A549 (cell line): Measurements from ENCODE around the gene GAK. TPM values are rescaled to one million over a fixed set of nuclear protein-coding genes. Genes with fewer than 3 reads are reported as not detected.

Source experiments
- ATAC-seq, 2 experiments: fragments of 200-7000 bp in 1 of 2; fragments of >200 bp in 1 of 2; cut with Nextera tagmentation in 1 of 2; cut with Tn5 transposase in 1 of 2; 3 replicates each; pipeline versions ENCODE4 v1.8.0 to v1.9.1; 2018 to 2020; ENCODE audit warnings: mild to moderate bottlenecking in 1 of 2, moderate library complexity in 1 of 2
- CTCF ChIA-PET: fragments of 300-600 bp; sonication (Branson Sonifier 250); formaldehyde crosslinking; extraction: SDS; loops from one replicate; lab custom pipeline; 2021; ENCODE audit warnings: antibody characterized with exemption, inconsistent platforms; lab: Yijun Ruan, JAX
- POLR2A ChIA-PET: fragments of 350-600 bp; formaldehyde crosslinking; extraction: SDS; loops from one replicate; lab custom pipeline; 2021; ENCODE audit warnings: antibody characterized with exemption, inconsistent platforms; lab: Yijun Ruan, JAX
- DNase-seq, 2 experiments: peaks; one replicate each; pipeline versions ENCODE4 v3.0.0 to v3.0.0-alpha.2; 2011 to 2016; ENCODE audit warnings: low read depth in 1 of 2, low spot score in 1 of 2
- FAIRE-seq: peaks from 2 replicates; lab custom pipeline; 2011; peaks lifted over from hg19 to GRCh38; lab: Jason Lieb, UNC
- H3K27ac ChIP-seq, 2 experiments: fragments of >200 bp; sonication (Bioruptor Twin); formaldehyde crosslinking; 3 replicates each; pipeline ENCODE4 v1.5.1; 2016 to 2017
- H3K4me1 ChIP-seq: fragments of >200 bp; sonication (Bioruptor Twin); formaldehyde crosslinking; 3 replicates; pipeline ENCODE4 v1.6.1; 2016
- H3K4me2 ChIP-seq: fragments of >200 bp; sonication (Bioruptor Twin); formaldehyde crosslinking; 3 replicates; pipeline ENCODE4 v1.6.1; 2016
- H3K4me3 ChIP-seq: fragments of >200 bp; sonication (Bioruptor Twin); formaldehyde crosslinking; 3 replicates; pipeline ENCODE4 v1.5.1; 2016
- H3K9me3 ChIP-seq: fragments of >200 bp; sonication (Bioruptor Twin); formaldehyde crosslinking; 3 replicates; pipeline ENCODE4 v1.6.1; 2016
- CBX2 ChIP-seq: fragments of 200-600 bp; sonication (generic); IDR thresholded peaks from 2 replicates; pipeline ENCODE4 v1.6.1; 2016; ENCODE audit warnings: low read depth, mild to moderate bottlenecking, borderline replicate concordance
- CBX8 ChIP-seq: fragments of 200-600 bp; sonication (generic); IDR thresholded peaks from 2 replicates; pipeline ENCODE4 v1.6.1; 2016
- FOSL2 ChIP-seq, 2 experiments: fragments of 450-650 bp in 1 of 2; fragments of >200 bp in 1 of 2; sonication (Bioruptor Twin) in 1 of 2; formaldehyde crosslinking; IDR thresholded peaks; 2 replicates each; pipeline versions ENCODE4 v1.5.0 to v1.6.1; 2016 to 2020; ENCODE audit warnings: mild to moderate bottlenecking in 1 of 2, moderate library complexity in 1 of 2
- FOXS1 ChIP-seq: fragments of 250-450 bp; sonication (Bioruptor Pico); IDR thresholded peaks from 2 replicates; pipeline ENCODE4 v1.5.0; 2020; ENCODE audit warnings: mild to moderate bottlenecking, moderate library complexity
- HDAC2 ChIP-seq: fragments of 200-600 bp; sonication (generic); IDR thresholded peaks from 2 replicates; pipeline ENCODE4 v1.6.1; 2016
- HOXA7 ChIP-seq: fragments of 250-450 bp; sonication (Bioruptor Pico); IDR thresholded peaks from 2 replicates; pipeline ENCODE4 v1.5.0; 2020; ENCODE audit warnings: mild to moderate bottlenecking, moderate library complexity
- HOXB13 ChIP-seq: fragments of 250-450 bp; sonication (Bioruptor Pico); IDR thresholded peaks from 2 replicates; pipeline ENCODE4 v1.5.0; 2020; ENCODE audit warnings: low read depth, mild to moderate bottlenecking, moderate library complexity
- JUN ChIP-seq, 2 experiments: fragments of >200 bp; sonication (Bioruptor Twin); formaldehyde crosslinking; IDR thresholded peaks; 2 replicates in 1 of 2; 3 replicates in 1 of 2; pipeline ENCODE4 v1.6.1; 2016 to 2017
- KDM5A ChIP-seq: fragments of 200-600 bp; sonication (generic); IDR thresholded peaks from 2 replicates; pipeline ENCODE4 v1.6.1; 2016; ENCODE audit warnings: antibody characterized with exemption, mild to moderate bottlenecking
- MAFK ChIP-seq: fragments of 450-650 bp; IDR thresholded peaks from 2 replicates; pipeline ENCODE4 v1.6.1; 2014; ENCODE audit not compliant: partially characterized antibody
- MAZ ChIP-seq: fragments of 150-350 bp; IDR thresholded peaks from 2 replicates; pipeline ENCODE4 v1.6.1; 2014; ENCODE audit warnings: antibody characterized with exemption, low read depth, low read length, borderline replicate concordance
- NPAS2 ChIP-seq: fragments of 250-450 bp; sonication (Bioruptor Pico); IDR thresholded peaks from 2 replicates; pipeline ENCODE4 v1.8.0; 2022; ENCODE audit warnings: mild to moderate bottlenecking, moderate library complexity, borderline replicate concordance
- PHF8 ChIP-seq: fragments of 200-600 bp; sonication (generic); IDR thresholded peaks from 2 replicates; pipeline ENCODE4 v1.6.1; 2016; ENCODE audit warnings: low read depth, mild to moderate bottlenecking, antibody characterized with exemption, moderate library complexity, borderline replicate concordance
- POLR2AphosphoS2 ChIP-seq: conservative IDR thresholded peaks from 2 replicates; pipeline ENCODE4 v1.6.1; 2012; ENCODE audit warnings: low read length, improper control_type of control experiment, inconsistent platforms
- RCOR1 ChIP-seq: fragments of 150-350 bp; IDR thresholded peaks from 2 replicates; pipeline ENCODE4 v1.6.1; 2014; ENCODE audit warnings: antibody characterized with exemption, low read length, low read depth
- SMC3 ChIP-seq: fragments of >200 bp; sonication (Bioruptor Twin); formaldehyde crosslinking; IDR thresholded peaks from 3 replicates; pipeline ENCODE4 v1.6.1; 2018; ENCODE audit warnings: inconsistent platforms
- TFCP2L1 ChIP-seq: fragments of 250-450 bp; sonication (Bioruptor Pico); IDR thresholded peaks from 2 replicates; pipeline ENCODE4 v1.5.0; 2021; ENCODE audit warnings: mild to moderate bottlenecking
- ZC3H11A ChIP-seq: fragments of 450-650 bp; IDR thresholded peaks from 2 replicates; pipeline ENCODE4 v1.6.1; 2014; ENCODE audit warnings: antibody characterized with exemption, mild to moderate bottlenecking
- ZFP36 ChIP-seq: fragments of 450-650 bp; IDR thresholded peaks from 2 replicates; pipeline ENCODE4 v1.6.1; 2014; ENCODE audit warnings: borderline replicate concordance; ENCODE audit not compliant: partially characterized antibody
- WGBS: methylation state at CpG from one replicate; pipeline ENCODE4 v1.1.6; 2017; ENCODE audit errors: missing lambda C conversion rate; 5-methylcytosine and 5-hydroxymethylcytosine counted together
- polyA plus RNA-seq, 4 experiments: library from polyadenylated mRNA; depleted of rRNA in 3 of 4; stranded (reverse); fragments of >200 nt; fragmentation: RNase III in 1 of 4; extraction: RNeasy Plus Mini Kit Qiagen cat#74134 plus additional on column Dnase treatment in 1 of 4; gene quantifications; 2 replicates in 3 of 4; 3 replicates in 1 of 4; pipeline ENCODE4 v1.2.3, GENCODE V29; 2011 to 2017
- TF ChIP-seq, protein P1 (sequence below): IDR thresholded peaks from 2 replicates; pipeline ENCODE4 v1.6.1; 2012
- TF ChIP-seq, protein P2 (sequence below): fragments of >200 bp; sonication (Bioruptor Twin); formaldehyde crosslinking; IDR thresholded peaks from 3 replicates; pipeline ENCODE4 v1.5.1; 2016
- TF ChIP-seq, protein P3 (sequence below): fragments of 450-650 bp; IDR thresholded peaks from 2 replicates; pipeline ENCODE4 v1.6.1; 2014; ENCODE audit warnings: antibody characterized with exemption
- TF ChIP-seq, protein P4 (sequence below): fragments of 250-450 bp; sonication (Bioruptor Pico); IDR thresholded peaks from 2 replicates; pipeline ENCODE4 v1.5.0; 2020; ENCODE audit warnings: low read depth, mild to moderate bottlenecking, moderate library complexity

Gene GAK
- polyA plus RNA-seq, 2 of the 4 experiments (the other 2 are of a cell fraction) = 13.8 to 34.3 TPM

DNA sequence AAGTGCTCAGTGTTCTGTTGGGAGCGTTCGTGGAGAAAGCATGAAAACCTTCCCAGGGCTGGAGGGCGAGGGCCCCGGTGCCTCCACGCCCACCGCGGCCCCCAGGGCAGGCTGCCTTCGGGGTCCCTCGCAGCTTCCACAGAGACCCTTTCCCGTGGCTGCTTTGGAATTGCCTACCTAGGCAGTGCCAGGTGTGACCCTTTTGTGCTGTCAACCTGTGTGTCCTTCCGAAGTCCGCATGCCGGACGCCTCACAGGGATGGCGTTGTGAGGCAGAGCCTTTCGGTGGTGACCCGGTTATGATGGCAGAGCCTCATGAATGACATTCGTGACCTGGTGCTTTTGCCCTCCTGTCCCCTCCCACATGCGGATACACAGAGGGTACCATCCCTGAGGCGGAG lies 17.5 kb upstream of the GAK start:
- Histone ChIP-seq H3K4me1 (no peaks in the 10 kb centered on the region), H3K4me2 (no peak overlapping the region), H3K4me3 (no peak overlapping the region), H3K9me3 (no peaks in the 10 kb centered on the region), H3K27ac (no peak overlapping the region)
- ATAC-seq (no peak), FAIRE-seq (no peak), DNase-seq (no peak)
- CTCF ChIA-PET = interaction anchor here (0.6 to 1.5 kb wide), 2 partner anchors 18 to 747 kb away, joined by 3 to 5 read pairs; partner anchors contain the start of genes GAK and TMEM175
- POLR2A ChIA-PET = no interaction called here
- TF ChIP-seq SMC3 (no peak), PHF8 (no peak), RCOR1 (no peak), NPAS2 (CRISPR knock-in tag) (no peak), HDAC2 (no peak), FOSL2 (IDR thresholded peaks at IDR 0.05) (no peak), FOSL2 (CRISPR knock-in tag; IDR thresholded peaks at IDR 0.05) (no peak), FOXS1 (CRISPR knock-in tag) (no peak), CBX8 (no peak), HOXA7 (CRISPR knock-in tag) (no peak), ZC3H11A (no peak), JUN (IDR thresholded peaks at IDR 0.05) (no peak), TFCP2L1 (CRISPR knock-in tag) (no peak)
- TF ChIP-seq, protein P1, sequence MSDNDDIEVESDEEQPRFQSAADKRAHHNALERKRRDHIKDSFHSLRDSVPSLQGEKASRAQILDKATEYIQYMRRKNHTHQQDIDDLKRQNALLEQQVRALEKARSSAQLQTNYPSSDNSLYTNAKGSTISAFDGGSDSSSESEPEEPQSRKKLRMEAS = no peak
- TF ChIP-seq, protein P2, sequence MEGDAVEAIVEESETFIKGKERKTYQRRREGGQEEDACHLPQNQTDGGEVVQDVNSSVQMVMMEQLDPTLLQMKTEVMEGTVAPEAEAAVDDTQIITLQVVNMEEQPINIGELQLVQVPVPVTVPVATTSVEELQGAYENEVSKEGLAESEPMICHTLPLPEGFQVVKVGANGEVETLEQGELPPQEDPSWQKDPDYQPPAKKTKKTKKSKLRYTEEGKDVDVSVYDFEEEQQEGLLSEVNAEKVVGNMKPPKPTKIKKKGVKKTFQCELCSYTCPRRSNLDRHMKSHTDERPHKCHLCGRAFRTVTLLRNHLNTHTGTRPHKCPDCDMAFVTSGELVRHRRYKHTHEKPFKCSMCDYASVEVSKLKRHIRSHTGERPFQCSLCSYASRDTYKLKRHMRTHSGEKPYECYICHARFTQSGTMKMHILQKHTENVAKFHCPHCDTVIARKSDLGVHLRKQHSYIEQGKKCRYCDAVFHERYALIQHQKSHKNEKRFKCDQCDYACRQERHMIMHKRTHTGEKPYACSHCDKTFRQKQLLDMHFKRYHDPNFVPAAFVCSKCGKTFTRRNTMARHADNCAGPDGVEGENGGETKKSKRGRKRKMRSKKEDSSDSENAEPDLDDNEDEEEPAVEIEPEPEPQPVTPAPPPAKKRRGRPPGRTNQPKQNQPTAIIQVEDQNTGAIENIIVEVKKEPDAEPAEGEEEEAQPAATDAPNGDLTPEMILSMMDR = no peak
- WGBS = 82% methylated on average over 19 of the region's 20 CpGs

DNA sequence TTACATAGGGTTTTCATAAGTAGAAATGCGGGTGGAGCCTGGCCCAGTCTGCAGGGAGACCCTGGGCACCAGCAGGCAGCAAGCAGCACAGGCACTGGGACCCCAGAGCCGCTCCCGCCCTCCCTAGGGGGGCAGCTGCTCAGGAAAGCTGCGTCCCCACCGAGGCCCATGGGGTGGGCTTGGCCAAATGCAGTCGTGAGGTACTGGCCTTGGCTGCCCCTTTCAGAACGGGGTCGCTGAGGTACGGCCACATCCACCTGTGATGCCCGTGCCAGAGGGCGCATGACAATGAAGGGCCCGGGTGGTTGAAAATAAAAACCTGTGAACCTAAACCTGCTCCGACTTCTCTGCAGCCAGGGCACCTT lies 16.8 kb upstream of the GAK start:
- Histone ChIP-seq H3K4me2 (no peak overlapping the region), H3K4me3 (no peak overlapping the region), H3K4me1 (no peaks in the 10 kb centered on the region), H3K27ac (no peak overlapping the region), H3K9me3 (no peaks in the 10 kb centered on the region)
- ATAC-seq (no peak), FAIRE-seq (no peak), DNase-seq (no peak)
- ChIA-PET POLR2A (no interaction called here), CTCF (interaction anchor here (0.6 to 1.6 kb wide), 3 partner anchors 9 to 17 kb away, joined by 3 to 5 read pairs (median 4); partner anchors contain the start of genes GAK and TMEM175)
- no peak for TF ChIP-seq HDAC2
- TF ChIP-seq ZC3H11A = no peak
- TF ChIP-seq ZFP36 = no peak
- TF ChIP-seq FOXS1 (CRISPR knock-in tag) = no peak
- TF ChIP-seq CBX2 = no peak
- TF ChIP-seq HOXA7 (CRISPR knock-in tag) = no peak
- no peak for TF ChIP-seq MAZ
- no peak for TF ChIP-seq NPAS2 (CRISPR knock-in tag)
- no peak for TF ChIP-seq HOXB13 (CRISPR knock-in tag)
- TF ChIP-seq MAFK = no peak
- no peak for TF ChIP-seq KDM5A
- TF ChIP-seq, protein P3, sequence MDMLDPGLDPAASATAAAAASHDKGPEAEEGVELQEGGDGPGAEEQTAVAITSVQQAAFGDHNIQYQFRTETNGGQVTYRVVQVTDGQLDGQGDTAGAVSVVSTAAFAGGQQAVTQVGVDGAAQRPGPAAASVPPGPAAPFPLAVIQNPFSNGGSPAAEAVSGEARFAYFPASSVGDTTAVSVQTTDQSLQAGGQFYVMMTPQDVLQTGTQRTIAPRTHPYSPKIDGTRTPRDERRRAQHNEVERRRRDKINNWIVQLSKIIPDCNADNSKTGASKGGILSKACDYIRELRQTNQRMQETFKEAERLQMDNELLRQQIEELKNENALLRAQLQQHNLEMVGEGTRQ = no peak
- TF ChIP-seq, protein P4, sequence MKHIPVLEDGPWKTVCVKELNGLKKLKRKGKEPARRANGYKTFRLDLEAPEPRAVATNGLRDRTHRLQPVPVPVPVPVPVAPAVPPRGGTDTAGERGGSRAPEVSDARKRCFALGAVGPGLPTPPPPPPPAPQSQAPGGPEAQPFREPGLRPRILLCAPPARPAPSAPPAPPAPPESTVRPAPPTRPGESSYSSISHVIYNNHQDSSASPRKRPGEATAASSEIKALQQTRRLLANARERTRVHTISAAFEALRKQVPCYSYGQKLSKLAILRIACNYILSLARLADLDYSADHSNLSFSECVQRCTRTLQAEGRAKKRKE (CRISPR knock-in tag) = no peak
- TF ChIP-seq, protein P1 = no peak
- no peak for TF ChIP-seq POLR2AphosphoS2
- WGBS = 82% methylated on average over 6 of the region's 13 CpGs
